HG03045 (cell line): ENCODE data around the gene FYN.

Source experiments
- ATAC-seq: cut with Tn5 transposase; IDR thresholded peaks from one replicate; pipeline ENCODE4 v1.9.1; 2021; ENCODE audit warnings: mild to moderate bottlenecking, moderate library complexity; ENCODE audit not compliant: unreplicated experiment

The FYN gene

GRCh38 chr6:111667931-111668330 is 205.3 kb downstream of the FYN start:
- no peak for ATAC-seq

GRCh38 chr6:111666847-111667246 is 206.4 kb downstream of the FYN start:
- no peak for ATAC-seq

DNA sequence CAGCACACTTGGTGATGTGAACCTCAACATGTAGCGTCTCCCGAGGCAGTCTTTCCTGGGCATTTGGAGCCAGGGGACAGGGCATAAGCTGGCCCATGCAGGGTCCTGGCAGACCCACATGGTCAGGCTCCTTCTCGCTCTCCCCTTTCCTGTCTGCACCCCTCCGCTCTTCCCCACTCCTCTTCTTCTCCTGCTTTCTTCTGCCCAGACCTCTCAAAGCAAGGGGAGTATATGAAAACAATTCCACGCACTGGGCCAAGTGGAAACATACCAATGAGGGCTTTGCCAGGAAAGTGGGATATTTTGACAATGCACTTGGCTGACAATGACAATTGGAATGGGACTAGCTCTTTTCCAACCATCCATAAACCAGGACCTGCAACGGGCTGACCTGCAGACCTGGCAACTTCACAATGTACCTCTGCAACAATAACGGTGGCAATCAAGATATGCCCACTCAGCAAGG is 208.7 kb downstream of the FYN start:
- no peak for ATAC-seq

- ATAC-seq = no peak
Measured at GRCh38 chr6:111663692-111664564, 209.3 kb downstream of the FYN start.

- ATAC-seq = no peak
Measured at GRCh38 chr6:111662794-111663593, 210.3 kb downstream of the FYN start.

DNA sequence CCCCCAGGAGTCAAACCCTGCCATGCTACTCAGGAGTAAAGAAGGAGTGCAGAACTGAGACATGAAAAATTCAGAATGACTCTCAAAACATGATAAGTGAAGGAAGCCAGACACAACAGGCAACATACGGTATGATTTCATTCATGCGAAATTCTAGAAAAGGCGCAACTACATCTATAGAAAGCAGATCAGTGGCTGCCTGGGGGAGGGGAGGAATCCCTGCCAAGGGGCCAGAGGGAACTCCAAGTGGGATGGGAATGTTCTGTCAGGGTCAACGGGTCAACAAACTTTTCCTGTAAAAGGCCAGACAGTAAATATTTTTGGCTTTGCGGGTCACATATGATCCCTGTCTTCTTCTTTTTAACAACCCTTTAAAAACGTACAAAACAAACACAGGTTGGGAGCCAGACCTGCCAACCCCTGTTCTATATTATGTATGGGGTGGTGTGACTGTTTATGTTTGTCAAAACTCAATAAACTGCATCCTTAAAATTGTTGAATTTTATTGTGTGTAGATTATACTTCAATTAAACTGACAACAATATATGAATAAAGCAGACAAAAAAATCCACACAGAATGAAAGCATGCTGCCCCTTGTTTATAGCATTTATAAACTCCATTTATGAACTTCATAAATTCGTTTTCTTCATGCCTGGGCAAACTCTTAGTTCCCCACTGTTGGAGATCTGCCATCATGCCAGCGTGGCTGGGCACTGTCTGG is 211.0 kb downstream of the FYN start:
- ATAC-seq = no peak

- no peak for ATAC-seq
Measured at GRCh38 chr6:111661541-111662061, 211.7 kb downstream of the FYN start.

DNA sequence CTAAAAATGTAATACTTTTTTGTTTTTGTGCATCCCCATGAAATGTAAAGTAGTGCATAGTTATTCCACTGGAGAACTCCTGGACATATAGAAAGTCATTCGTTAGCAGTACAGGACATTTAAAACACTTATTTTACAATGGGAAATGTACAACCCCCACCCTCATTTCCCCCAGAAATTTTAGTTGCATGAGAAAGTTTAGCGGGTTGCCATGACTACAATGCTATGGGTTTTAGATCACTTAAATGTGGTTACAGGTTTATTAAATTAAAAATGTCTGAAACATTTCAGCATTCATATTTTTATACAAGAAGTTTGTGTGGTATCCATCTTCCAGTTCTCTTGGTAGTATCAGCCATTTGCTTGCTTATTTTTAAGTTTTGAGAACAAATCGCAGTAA is 212.7 kb downstream of the FYN start:
- ATAC-seq = no peak

DNA sequence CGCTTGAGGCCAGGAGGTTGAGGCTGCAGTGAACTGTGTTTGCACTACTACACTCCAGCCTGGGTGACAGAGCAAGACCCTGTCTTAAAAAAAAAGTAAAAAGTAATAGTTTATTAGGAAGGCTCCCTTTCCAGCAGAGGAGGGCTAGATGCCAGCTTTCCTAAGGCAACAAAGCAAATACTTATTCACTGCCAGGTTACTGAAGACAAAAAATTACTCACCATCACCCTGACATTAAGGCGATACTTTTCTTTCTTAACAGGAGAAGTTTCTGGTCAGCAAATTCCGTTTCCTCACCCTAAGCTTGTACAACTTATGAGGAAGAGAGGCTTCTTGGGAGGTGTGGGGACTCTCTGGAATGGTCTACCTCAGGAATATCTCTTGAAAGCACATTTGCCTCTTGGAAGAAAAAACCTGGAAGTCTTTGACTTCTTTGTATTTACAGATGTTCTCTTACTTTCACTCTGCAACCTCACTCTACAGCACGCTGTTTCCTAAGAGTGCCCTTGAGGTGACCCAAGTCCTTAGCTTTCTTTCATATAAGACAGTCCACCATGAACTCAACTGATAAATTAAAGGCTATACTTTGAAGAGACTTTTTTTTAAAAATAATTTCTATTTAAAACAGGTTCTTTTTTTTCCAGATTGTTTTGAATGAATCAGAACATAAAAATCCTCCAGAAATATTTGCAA is 214.6 kb downstream of the FYN start:
- ATAC-seq = no peak

- no peak for ATAC-seq
Measured at GRCh38 chr6:111657146-111657545, 216.1 kb downstream of the FYN start.

DNA sequence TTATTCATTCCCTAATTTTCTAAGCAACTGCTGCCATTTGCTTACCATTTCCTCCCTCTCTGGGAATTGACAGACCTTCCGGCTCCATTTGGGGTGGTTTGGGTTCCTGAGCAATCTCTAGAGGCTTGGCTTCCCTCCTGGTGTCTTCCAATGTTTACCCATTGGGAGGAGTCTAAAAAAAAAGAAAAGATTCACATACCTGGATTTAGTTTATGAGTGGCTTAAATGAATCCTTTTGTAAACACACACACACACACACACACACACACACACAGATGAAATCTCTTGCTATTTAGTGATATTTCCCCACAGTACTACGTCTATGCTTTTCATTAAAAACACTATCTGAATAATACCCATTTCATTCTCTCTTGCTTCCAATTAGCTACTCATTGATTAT is 219.3 kb downstream of the FYN start:
- no peak for ATAC-seq

DNA sequence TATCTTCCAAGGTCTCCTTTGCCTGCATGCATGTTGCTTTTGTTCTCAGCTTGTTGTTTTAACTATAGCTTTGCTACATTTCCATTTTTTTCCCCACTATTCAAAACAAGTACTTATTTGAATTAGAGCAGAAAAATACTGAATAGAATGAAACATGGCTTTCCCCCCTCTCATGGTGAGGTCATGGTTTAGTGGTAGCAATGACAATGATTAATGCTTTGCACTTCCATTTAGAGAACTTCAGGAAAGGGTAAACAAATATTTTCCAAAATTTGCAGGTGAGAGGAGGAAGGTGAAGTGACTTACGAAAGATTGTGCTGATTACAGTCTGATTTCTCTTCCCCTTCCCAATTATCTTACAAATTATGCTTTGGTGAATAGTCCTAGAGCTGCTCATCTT is 219.8 kb downstream of the FYN start:
- no peak for ATAC-seq

GRCh38 chr6:111652156-111652555 is 221.1 kb downstream of the FYN start:
- ATAC-seq = no peak

DNA sequence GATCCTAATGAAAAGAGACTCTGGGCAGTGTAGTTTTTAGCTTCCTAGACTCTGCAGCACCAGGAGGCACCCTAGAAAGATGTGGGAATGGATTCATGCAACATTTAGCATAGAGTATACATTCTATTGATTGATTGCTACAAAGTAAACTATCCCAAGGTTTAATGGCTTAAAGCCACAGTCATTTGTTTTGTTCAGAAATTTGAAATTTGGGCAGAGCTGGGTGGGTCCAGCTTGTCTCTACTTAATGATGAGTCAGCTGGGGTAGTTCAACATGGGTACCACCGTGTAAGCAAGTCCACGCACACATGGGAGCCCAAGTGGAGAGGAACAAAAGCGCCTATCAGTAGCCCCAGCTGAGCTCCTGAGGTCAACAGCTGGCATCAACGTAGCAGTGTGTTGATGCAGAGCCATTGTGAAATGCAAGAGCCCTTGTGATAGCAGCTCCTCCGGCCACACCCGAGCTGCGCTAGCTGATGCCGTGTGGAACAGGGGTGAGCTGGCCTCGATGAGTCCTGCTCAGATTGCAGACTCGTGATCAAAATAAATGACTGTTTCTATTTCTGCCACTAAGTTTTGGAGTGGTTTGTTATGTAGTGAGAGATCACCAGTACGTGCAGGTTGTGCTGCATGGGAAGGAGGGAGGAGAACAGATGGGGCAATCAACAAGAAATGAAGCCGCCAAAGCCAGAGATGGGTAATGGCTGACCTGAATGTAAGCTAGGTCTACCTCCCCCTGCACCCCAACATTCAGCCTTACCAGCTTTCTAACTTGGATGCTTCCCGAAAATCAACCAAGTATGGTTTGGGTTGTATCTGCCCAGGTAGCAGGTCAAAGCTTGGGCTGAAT is 221.8 kb downstream of the FYN start:
- ATAC-seq = no peak

DNA sequence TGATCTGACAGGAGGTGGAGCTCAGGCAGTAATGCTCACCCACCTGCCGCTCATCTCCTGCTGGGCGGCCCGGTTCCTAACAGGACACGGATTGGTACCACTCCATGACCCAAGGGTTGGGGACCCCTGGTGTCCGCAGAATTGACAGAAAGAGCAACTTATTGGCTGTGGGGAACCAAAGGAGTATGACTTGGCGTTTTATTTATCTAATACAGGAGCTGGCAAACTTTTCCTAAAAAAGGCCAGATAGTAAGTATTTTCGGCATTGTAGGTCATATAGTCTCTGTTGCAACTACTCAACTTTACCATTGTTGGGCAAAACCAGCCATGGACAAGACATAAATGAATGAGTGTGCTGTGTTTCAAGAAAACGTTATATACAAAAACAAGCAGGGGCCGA is 223.2 kb downstream of the FYN start:
- ATAC-seq = no peak

GRCh38 chr6:111648100-111648499 is 225.2 kb downstream of the FYN start:
- ATAC-seq = no peak

DNA sequence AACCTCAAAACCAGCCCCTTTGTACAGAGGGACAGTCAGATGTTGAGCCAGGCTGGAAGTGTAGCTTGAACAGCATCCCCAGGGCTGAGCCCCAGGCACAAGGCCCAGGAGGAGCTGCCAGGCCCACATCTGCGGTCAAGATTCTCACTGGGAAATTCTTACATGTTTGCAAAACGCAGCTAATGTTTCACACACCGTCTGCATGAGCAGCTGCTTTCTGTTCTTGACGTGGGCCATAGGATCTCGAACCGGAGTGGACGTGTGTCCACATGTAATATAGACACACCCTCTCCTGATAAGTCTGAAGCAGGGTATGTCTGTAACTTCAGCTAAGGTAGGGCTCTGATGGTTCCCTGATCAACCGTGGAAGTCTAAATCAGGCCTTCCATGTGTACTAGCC is 226.3 kb downstream of the FYN start:
- ATAC-seq = no peak

GRCh38 chr6:111646034-111646433 is 227.2 kb downstream of the FYN start:
- no peak for ATAC-seq

DNA sequence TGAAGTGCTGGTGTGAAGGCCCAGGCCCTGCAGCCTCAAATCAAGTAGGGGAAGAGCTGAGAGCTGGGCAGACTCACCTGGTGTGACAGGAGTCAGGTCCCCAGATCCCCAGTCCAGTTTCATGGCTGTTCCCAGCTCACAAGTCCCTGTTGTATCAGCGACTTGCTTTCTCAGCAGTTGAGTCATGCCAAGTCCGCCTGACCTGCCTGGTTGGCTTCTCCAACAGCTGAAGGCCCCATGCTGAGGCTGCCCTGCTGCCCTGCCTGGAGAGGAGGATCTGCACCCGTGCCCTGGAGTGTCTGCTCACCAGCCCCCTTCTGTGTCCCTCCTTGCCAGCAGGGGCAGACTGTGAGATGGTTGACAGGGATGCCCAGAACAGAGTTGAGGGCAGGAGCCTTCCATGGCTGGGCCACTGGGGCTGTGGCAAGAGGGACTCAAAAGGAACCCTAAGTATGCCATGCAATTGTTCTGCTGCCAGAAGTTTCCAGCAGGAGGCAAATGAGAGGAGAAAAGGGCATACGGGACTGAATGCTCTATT is 228.3 kb downstream of the FYN start:
- no peak for ATAC-seq
